Kidney glomerular epithelial cell (primary cell): ENCODE results near the gene PDLIM1.
A peak's percentile ranks its signal among the peaks of the same experiment; 100 is the strongest.

Experiments used
- DNase-seq: peaks from one replicate; lab custom pipeline; 2025; lab: John Stamatoyannopoulos, UW

Gene PDLIM1

DNA sequence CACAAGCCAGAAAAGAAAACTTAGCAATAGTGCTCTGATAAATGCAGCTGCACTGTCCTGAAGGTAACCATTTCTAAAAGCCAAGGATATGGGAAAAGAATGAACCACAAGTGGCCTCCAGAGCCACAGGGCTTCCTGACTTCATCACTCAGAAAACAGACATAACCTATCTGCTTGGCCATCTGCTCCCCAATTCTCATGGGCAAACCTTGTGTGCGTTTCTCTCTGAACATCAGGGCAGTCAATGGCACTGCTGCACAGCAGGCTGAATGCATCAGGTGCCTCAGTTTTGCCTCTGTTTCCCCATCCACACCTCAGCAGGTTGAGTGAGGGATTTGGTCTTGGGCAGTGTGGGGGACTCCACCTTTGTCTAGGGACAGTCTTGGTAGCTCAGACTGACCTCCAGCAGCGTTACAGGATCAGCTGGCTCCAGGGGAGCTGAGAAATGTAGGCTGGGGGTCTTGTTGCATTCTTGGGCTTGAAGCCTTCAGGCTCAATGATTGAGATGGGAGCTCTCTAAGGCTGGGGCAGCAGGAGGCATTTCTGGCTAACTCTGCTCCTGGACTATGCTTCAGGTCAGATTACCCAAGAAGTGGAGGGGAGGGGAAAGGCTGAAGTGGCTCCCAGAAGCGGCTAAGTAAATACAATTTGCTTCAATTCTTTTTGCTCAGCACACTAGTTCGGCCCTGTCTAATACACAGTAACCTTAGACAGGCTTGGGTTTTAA is 23.6 kb upstream of the PDLIM1 start:
- no peak for DNase-seq

DNA sequence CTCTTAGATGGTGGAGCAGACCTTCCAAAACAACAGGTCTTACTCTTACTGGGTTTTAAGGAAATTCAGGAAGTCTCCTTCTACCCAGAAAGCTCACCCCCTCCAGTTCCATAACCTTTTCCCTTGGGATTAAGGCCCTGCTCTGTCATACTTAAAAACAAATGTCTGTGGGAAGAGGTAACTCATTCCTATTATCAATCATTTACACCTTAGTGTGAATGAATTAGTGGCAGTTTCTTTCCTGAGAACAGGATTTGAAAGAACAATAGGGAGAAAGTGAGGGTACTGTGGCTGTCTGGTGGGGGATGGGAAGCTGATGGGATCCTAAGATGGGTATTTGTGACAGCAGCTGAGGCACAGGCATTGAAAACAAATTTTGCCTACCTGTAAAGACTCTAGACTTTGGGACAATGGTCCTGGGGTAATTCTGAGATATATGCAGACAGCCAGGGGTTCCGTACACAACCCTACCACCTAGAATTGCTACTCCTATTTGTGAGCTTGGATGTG is 22.2 kb upstream of the PDLIM1 start:
- no peak for DNase-seq

DNA sequence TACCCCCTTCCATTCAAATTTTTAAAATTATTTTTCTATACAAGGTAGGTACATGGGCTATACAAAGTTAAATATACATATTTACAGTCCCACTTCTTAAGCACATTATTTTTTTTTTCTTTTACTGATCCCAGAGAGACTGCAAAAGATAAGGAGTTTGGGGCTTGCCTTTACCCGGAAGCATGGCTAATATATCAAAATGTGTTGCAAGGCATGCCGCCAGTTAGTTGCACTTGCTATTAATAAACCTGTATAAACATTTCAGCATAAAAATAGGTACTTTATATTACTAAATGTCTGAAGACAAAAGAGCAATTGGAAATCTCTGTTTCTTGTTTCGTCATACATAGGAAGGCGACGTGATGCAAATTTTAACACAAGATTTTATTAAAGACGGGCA is 21.5 kb upstream of the PDLIM1 start:
- no peak for DNase-seq

DNA sequence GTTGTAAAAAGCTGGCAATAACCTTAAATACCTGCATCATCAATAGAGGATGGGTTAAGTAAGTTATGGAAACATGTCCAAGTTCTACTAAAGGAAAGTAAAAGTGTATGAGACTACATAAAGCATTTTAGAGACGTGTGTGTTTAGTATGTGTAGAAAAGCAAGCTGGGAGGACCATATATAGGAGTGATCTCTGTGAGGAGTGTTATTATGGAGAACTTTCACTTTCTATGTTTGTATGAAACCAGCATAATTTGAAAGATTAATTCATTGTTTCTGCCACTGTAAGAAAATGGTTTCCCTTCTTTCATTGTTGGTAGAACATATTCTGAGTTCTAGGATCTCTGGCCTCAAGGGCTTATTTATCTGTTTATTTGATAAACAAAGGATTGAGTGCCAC is 19.2 kb upstream of the PDLIM1 start:
- no peak for DNase-seq

DNA sequence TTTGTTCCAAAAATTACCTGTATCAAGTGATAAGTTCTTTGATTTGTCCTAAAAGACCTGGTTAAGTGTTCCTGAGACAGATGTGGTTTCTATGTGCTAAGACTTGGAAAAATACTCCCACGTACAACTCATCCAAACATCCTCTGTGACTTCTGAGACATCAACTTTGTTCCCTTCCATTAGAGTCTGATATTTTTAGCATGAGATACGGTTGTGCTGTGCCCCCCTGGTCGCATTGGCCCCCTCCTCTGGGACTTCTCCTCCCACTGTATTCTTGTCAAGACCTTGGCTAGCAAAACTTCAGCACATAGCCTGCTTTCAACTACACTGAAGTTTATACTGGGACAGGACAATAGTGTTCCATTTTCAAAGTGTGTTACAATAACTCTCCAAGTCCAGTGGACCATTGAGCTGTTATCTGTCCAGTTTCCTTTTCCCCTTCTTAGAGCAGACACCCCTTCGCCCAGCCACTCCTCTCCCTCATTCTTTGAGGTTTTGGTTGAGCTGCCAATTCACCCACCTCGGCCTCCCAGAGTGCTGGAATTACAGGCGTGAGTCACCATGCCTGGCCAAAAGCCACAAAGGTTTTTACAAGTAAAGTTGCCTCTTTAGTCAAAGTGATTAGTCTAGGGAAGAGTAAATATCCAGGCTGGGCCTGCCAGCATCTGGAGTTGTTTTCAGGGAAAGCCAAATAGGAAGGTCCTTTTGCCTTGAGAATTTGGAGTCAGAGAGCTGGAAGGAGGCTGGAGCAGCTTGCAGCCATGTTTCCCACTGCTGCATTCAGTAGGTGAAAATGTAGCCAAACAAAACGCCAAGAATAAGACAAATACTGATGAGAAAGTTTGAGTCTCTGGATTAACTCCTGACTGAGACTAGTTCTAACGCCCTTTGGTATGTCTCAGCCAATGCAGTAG is 17.8 kb upstream of the PDLIM1 start:
- DNase-seq = peak; percentile 98

DNA sequence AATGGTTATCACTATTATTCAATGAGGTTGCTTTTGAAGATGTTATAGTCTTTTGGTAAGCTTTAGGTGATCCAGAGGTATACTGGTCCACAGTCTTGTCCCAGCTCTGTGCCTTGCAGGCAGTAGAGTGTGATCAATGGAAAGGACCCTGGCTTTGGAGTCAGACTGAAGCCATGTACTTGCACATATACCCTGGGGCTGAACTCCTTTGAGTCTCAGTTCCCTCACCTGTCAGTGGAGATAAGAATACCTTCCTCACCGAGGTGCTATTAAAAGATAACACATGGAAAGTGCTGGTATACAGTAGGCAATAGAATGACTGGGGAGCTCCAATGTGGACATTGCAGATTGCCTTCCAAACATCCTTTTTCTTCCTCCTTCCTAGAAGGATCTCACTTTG is 16.0 kb upstream of the PDLIM1 start:
- DNase-seq = no peak

DNA sequence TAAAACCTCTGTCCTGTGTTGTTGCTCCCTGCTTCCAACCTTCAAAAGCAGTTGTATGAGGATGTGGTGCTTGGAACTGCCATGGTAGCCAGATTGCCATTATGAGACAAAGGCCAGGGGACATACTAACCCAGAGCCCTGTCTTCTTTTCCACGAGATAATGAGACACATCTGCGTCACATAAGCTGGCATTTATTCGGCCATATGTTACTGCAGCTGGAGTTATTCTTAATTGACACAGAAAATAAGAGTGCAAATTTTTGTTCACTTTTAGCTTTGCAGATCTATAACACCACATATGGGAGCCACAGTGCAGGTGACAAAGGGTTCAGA is 15.5 kb upstream of the PDLIM1 start:
- DNase-seq = no peak

DNA sequence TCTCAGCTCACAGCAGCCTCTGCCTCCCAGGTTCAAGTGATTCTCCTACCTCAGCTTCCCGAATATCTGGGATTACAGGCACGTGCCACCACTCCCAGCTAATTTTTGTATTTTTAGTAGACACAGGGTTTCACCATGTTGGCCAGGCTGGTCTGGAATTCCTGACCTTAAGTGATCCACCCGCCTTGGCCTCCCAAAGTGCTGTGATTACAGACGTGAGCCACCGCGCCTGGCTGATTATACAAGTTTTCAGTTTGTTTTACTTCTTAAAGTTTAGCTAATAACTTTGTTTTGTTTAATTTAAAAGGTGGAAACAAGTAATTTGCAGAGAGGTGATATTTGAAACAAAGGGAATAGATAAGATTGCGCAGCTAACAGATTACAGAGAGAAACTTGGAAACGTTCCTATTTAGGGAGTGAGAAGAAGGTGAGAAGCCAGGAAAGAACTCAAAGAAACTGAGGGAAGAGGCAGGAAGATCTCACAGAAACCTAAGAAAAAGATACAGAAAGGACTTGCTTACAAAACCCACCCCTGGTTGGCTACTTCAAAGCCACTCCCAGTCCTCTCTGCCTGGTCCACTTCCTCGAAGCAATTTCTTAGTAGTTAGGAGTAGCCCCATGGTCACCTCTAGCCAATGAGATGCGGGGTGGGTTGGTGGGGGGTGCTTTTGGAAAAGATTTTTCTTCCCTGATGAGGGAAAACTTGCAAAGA is 15.0 kb upstream of the PDLIM1 start:
- peak; percentile 17 for DNase-seq

DNA sequence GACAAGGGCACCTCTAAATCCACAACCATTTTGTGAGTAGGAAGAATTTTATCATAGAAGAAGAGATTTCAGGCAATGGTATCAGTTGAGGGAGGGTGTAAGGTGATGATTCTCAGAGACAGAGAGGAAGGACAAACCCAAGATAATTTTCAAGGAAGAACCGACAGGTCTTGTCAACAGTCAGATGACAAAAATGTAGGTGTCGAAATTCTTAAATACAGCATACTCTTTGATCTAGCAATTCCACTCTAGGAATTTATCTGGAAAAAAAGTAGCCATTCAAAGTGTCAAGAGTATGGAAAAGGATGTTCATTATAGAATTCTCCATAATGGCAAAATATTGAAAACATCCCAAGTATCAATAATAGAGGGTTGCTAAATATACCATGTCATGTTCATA is 14.2 kb upstream of the PDLIM1 start:
- DNase-seq = no peak

DNA sequence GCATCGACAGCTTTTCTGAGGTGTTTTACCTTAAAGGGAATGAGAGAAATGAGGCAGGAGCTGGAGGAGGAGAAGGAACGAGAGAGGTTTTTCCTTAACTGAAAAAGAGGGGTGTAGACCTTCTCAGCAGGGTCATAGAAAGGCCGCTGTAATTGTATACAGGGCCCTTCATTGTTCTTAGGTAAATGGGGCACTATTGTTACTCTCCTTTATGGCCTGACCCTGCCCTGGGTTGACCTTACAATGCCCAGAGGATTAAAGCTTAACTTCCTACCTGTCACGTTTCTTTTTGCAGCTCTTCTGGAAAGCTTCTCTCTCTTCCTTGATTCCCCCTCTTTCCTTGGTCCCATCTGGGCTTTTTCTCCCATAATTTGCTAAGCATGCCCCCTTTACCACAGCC is 13.7 kb upstream of the PDLIM1 start:
- DNase-seq = no peak

DNA sequence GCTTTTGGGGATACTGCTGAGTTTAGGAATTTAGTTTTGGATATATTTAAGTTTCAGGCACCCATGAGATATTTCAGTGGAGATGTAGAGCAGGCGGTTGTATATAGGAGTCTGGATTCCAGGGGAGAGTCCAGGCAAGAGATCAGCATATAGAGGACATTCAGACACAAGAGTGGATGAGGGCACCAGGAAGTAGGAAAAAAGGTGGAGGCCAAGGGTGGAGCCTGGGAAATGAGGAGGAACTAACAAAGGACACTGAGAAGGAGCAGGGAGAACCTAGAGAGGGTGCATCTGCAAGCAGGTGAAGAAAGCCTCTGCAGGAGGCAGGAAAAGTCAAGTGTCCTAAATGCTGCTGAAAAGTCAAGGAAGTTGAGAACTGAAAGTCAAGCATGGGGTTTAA is 13.1 kb upstream of the PDLIM1 start:
- no peak for DNase-seq

DNA sequence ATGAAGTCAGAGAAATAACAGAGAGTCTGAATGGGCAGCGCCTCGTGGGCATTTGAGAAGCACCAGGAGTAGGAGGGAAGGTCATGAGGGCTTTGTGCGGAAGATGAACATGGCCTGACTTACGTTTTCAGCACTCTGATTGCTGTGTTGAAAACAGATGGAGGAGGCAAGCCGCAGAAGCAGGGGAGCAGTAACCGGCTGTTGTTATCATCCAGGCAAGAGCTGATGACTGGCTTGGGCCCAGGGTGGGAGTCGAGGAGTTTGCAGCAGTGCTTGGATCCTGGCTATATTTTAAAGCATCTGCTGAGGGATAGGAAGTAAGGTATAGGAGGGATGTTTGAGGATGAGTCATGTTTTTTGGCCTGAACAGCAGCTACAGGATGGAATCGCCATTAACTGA is 12.7 kb upstream of the PDLIM1 start:
- DNase-seq = no peak

DNA sequence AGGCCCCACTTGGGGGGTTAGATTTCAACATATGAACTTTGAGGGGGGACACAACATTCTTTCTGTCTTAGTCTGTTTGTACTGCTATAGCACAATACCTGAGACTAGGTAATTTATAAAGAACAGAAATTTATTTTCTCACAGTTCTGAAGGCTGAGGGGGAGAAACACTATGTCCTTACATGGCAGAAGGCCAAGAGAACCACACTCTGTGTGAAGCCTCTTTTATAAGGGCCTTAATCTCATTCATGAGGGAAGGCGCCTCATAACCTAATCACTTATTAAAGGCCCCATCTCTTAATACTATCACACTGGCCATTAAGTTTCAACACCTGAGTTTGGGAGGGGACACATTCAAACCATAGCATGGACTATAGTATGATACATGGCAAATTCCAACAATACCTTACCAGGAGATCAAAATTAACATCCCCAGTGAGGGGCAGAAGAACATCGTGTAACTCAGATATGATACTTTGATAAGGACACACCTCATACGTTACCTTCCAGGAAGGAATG is 9.3 kb upstream of the PDLIM1 start:
- DNase-seq = no peak

DNA sequence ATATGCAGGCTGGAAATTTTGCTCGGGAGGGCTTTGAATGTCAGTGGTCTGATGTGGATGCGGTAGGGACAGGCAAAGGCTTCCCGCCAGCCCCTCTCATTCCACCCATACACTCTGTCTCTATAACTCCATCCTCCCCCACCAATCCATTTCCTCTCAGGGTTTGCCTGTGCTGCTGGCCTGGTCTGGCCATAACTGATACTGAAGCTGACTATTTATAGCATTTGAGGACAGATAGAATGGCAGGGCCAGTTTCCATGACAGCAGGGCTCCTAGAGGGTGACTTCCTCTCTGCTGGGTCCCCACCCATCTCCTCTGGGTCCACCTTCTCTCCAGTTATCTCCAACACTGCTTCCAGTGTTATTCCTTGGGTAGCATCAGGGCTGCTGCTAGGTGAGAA is 6.6 kb upstream of the PDLIM1 start:
- no peak for DNase-seq

DNA sequence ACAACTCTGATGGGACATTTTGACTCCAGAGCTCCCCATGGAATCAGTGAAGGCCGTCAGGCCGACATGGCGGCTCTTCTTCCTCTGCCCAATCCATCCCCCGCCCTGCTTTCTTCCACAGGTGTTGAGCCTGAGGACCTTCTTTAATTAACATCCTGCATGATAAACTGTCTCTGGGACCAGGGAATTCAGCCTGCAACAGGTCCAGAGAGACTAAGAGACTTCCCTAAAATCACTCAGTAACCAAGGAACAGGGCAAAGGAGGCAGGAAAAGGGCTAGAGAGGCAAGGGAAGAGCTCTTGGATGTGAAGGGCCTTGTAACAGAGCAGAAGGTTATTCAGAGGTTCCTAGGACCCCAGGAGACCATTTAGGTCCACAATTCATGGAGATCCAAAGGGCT is 6.0 kb upstream of the PDLIM1 start:
- no peak for DNase-seq

DNA sequence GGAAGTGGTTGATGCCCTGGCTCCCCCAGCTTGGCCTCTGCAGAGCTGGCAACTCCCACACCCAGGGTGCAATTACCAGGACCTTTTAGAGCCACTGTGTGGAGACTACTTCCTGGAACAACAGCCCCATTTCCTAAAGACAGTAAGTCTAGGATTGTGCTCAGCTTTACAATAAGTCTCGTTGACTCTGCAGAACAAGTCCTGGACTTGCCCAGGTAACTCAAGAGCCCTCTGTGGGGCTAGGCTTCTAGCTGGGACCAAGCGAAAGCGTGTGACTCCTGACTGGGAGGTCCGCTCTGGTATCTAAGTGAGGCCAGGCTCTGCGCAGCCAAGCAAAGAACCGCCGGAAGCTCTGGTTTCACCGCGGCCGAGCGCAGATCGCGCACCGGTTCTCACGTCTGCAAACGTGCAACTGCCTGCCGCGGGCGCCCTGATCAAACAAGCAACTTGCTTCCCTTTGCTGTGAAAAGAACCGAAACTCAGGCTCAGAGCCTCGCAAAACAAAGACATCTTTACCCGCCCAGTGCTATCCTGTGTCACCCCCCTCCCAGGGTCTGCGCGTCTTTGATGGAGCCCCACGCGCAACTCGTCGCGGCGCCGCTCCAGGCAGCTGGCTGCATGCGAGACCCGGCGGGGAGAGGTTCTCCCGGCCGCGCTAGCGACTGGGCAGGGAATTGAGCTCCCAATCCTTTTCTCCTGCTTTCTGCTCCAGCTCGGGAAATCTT is 4.4 kb upstream of the PDLIM1 start:
- DNase-seq = peak; percentile 70

DNA sequence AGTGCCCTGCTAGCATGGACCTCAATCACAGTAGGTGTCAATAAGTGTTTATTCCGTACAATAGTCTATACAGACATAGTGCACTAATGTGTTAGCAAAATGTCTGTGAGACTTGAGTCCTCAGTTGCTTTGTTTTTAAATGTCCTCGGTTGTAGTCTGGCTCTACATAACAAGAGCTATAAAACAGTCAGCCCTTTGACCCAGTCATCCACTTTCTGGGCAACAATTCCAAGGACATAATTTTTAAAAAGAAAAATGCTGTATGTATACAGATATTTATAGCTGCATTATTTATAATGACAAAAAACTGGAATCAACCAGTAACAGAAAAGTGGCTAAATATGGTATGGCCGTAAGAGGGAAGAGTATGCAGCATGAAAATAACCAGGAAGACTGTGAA is 2.8 kb upstream of the PDLIM1 start:
- no peak for DNase-seq

DNA sequence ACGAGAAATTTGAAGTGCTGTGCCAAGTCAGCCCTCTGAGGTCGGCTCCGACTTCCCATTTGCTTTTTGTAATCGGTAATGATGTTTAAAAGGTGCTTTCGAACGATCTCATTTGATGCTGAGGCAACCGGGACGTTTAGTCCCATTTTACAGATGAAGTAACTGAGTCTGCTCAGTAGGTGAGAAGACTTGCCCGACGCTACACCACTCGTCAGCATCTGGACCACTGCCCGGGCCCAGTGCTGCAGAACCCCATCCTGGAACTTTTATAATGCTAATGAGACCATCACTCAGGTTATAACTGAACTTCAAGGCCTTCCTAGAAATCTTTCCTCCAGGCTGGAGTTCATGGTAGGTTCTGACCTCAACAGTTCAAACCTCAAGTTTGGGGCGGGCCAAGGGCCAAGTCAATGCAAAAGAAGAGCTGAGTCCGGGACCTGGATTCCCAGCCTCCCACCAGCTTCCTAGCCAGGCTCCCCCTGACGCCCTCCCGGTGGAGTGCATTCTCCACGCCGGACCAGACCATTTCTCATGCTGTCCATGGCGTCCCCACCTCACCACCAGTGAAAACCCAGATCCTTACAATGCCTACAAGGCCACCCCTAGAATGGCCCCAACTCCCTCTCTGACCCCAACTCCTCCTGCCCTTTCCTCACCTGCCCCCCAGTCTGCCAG is 699 bp upstream of the PDLIM1 start:
- DNase-seq = no peak

DNA sequence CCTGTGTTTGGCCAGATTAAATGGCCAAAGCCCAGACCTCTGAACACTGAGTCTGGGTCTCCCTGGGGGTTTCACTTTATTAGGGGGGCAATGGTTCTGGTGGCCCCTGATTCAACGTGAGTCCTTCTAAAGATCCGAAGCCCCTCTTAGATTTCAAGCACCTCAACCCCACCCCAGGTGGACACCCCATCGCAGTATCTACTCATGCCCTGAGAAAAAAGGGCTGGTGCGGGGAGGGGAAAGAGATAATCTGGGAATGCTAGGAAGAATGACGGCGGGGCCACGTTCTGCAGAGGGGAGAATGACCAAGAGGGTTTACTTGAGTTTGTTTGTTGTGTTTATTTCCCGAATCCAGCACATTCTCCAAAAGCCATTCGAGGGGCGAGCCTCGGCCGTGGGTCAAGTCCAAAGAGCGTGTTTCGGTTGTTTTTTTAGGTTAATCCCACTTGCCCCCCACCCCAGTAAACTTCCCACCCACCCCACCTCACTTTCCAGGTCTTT is 832 bp downstream of the PDLIM1 start:
- DNase-seq = no peak

DNA sequence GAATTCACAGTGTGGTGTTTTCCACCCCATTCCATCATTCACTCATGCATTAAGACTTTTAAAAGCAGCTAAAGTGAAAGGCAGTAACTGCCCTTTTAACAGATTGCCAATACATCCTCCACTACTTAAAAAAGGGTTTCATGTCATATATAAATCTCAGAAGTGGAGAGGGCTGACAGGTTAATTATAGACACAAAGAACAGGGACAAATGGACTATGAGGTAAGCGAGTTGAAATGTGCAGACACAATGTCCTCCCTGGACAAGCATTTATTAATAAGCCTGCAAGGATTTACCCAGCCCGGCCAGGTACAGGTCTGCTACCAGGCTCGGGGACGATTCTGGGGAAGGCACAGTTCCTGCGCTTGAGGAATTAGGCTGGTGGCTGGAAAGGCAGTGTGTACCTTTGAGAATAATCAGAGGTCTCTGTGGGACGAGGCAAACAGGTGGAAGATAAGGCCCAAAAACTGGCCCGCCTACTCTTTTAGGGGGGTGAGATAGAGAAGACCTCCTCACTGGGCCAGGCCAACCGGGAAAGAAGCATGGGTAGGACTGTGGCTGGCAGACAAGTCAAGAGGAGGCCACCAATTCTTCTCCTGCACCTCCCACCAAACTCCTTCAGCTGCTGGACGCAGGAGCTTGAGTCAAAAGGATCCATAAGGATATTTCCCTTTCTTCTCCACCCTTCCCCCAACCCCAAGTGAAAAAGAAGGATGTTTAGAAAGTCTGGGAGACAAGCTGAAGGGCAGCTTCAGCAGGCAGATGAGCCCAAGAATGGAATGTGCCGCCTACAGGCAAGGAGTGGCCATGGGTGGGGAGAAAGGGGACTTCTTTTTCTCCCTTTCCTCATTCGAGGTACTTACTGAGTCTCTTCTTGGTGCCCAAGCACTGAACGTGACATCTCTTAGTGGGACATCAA is 1.5 kb downstream of the PDLIM1 start:
- DNase-seq = peak; percentile 20
